ENCODE results near the gene SPI1.

SPI1 gene

GRCh38 chr11:47373876-47374719 lies 4.2 kb downstream of the SPI1 start:
- in situ Hi-C loops (cut with MboI; ENCODE audit: low pct_unique_long_range_greater_than_20kb, low sequenced_read_pairs, unreplicated experiment), result no loop called here
- TF ChIP-seq, protein P1, sequence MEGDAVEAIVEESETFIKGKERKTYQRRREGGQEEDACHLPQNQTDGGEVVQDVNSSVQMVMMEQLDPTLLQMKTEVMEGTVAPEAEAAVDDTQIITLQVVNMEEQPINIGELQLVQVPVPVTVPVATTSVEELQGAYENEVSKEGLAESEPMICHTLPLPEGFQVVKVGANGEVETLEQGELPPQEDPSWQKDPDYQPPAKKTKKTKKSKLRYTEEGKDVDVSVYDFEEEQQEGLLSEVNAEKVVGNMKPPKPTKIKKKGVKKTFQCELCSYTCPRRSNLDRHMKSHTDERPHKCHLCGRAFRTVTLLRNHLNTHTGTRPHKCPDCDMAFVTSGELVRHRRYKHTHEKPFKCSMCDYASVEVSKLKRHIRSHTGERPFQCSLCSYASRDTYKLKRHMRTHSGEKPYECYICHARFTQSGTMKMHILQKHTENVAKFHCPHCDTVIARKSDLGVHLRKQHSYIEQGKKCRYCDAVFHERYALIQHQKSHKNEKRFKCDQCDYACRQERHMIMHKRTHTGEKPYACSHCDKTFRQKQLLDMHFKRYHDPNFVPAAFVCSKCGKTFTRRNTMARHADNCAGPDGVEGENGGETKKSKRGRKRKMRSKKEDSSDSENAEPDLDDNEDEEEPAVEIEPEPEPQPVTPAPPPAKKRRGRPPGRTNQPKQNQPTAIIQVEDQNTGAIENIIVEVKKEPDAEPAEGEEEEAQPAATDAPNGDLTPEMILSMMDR (IDR thresholded peaks at IDR 0.05; ENCODE audit: extremely low read depth, insufficient read depth, missing control alignments), result peak; percentile 97
- peak; percentile 79 for DNase-seq (ENCODE audit: low spot score)

DNA sequence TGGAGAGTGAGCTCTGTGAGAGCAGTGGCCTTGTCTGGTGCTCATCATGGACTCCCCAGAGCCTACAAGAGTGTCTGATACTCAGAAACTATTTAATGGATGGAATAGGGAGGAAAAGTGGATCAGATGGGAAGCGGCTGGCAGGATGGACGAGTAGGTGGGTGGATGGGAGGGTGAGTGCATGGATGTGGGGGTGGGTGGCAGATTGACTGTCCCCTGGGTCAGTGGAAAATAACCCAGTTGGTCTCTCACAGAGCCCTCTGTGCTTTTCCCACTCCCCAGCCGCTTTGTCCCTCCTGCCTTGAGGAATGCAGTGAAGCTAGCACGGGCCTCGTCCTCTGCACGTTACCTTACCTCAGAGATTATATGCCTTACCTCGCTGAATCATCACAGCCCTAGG lies 5.9 kb downstream of the SPI1 start:
- DNase-seq (ENCODE audit: low spot score), result no peak
- in situ Hi-C loops (cut with MboI; ENCODE audit: low pct_unique_long_range_greater_than_20kb, low sequenced_read_pairs, unreplicated experiment), result no loop called here
- TF ChIP-seq, protein P1 (IDR thresholded peaks at IDR 0.05; ENCODE audit: extremely low read depth, insufficient read depth, missing control alignments), result no peak

- DNase-seq (ENCODE audit: low spot score), result no peak
- TF ChIP-seq, protein P1 (IDR thresholded peaks at IDR 0.05; ENCODE audit: extremely low read depth, insufficient read depth, missing control alignments), result no peak
- in situ Hi-C loops (cut with MboI; ENCODE audit: low pct_unique_long_range_greater_than_20kb, low sequenced_read_pairs, unreplicated experiment), result no loop called here
Observed at GRCh38 chr11:47369676-47370075, 8.7 kb downstream of the SPI1 start.

DNA sequence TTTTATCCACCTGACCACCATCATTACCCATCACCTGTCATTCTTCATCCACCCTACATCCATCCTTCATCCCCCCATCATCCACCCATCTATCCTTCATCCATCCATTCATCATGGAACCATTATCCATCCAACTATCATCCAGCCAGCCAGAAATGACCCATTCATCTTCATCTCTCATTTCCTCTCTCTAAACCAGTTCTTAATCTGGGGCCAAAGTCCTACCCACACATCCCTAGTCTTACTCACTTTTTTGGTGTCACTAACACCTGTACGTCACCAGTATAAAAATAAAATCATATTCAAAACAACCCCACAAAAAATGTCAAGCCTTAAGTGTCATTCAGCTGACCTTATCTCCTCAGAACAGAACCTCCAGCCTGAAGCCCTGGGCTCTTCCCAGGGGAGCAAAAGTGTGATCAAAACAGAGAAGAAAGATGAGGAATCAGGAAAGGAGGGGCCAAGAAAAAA lies 12.3 kb downstream of the SPI1 start:
- in situ Hi-C loops (cut with MboI; ENCODE audit: low pct_unique_long_range_greater_than_20kb, low sequenced_read_pairs, unreplicated experiment), result no loop called here
- DNase-seq (ENCODE audit: low spot score), result no peak
- TF ChIP-seq, protein P1 (IDR thresholded peaks at IDR 0.05; ENCODE audit: extremely low read depth, insufficient read depth, missing control alignments), result no peak

DNA sequence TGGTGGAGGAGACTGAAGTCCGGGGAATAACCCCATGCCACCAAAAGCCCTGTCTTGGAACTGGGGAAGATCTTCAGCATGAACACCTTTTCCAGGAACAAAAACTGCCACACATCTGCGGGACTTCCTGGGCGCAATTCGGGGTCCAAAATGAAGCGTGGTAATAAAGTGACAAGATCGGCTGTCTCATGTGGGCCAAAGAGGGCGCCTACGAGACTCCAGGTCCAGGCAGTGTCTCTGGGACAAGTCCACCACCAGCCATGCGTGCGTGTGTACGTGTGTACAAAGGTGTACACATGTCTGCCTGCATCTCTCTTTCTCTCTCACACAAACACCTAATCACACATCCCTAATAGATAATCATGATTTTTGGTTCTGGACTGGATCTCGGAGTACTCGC lies 16.9 kb downstream of the SPI1 start:
- no peak for DNase-seq (ENCODE audit: low spot score)
- TF ChIP-seq, protein P1 (IDR thresholded peaks at IDR 0.05; ENCODE audit: extremely low read depth, insufficient read depth, missing control alignments), result no peak
- in situ Hi-C loops (cut with MboI; ENCODE audit: low pct_unique_long_range_greater_than_20kb, low sequenced_read_pairs, unreplicated experiment), result no loop called here

GRCh38 chr11:47360341-47360740 lies 18.0 kb downstream of the SPI1 start:
- no peak for DNase-seq (ENCODE audit: low spot score)
- TF ChIP-seq, protein P1 (IDR thresholded peaks at IDR 0.05; ENCODE audit: extremely low read depth, insufficient read depth, missing control alignments), result no peak
- in situ Hi-C loops (cut with MboI; ENCODE audit: low pct_unique_long_range_greater_than_20kb, low sequenced_read_pairs, unreplicated experiment), result no loop called here

All from GM13977 (cell line).